ENCODE results near the gene EGF.

Gene EGF

GRCh38 chr4:109939190-109939589 lies 26.5 kb downstream of the EGF start:
- Histone ChIP-seq H3K9ac (ENCODE audit: low read length) (no peak overlapping the region), H3K27me3 (ENCODE audit: insufficient read depth, low read length) (no peaks in the 10 kb centered on the region), H3F3A (ENCODE audit: insufficient read depth, low read length) (no peaks in the 10 kb centered on the region), H3K4me1 (ENCODE audit: insufficient read depth, low read length, severe bottlenecking) (no peaks in the 10 kb centered on the region), H3K9me3 (ENCODE audit: low read length) (no peaks in the 10 kb centered on the region), H4K20me1 (ENCODE audit: insufficient read depth, low read length) (no peaks in the 10 kb centered on the region), H3K27ac (ENCODE audit: low read depth, low read length, poor library complexity, severe bottlenecking) (no peak overlapping the region), H3K79me2 (ENCODE audit: insufficient read depth, low read length) (no peaks in the 10 kb centered on the region), H3K9me2 (ENCODE audit: low read depth, low read length) (no peaks in the 10 kb centered on the region), H3K4me2 (ENCODE audit: low read length) (no peak overlapping the region), H2AFZ (ENCODE audit: low read length) (no peak overlapping the region), H3K36me3 (ENCODE audit: insufficient read depth, low read length) (no peaks in the 10 kb centered on the region), H3K4me3 (ENCODE audit: low read depth, low read length, poor library complexity, severe bottlenecking) (no peak overlapping the region)
- TF ChIP-seq CTCF (IDR thresholded peaks at IDR 0.05; ENCODE audit: low read length) (no peak), EZH2 (IDR thresholded peaks at IDR 0.05; ENCODE audit: borderline replicate concordance, low read length) (no peak)

- H3K79me2 ChIP-seq (ENCODE audit: insufficient read depth, low read length): no peaks in the 10 kb centered on the region
- H3K9me2 ChIP-seq (ENCODE audit: low read depth, low read length): no peaks in the 10 kb centered on the region
- H3K4me2 ChIP-seq (ENCODE audit: low read length): no peak overlapping the region
- no peak overlapping the region for H3K27ac ChIP-seq (ENCODE audit: low read depth, low read length, poor library complexity, severe bottlenecking)
- TF ChIP-seq EZH2 (IDR thresholded peaks at IDR 0.05; ENCODE audit: borderline replicate concordance, low read length): no peak
- TF ChIP-seq CTCF (IDR thresholded peaks at IDR 0.05; ENCODE audit: low read length): no peak
- H2AFZ ChIP-seq (ENCODE audit: low read length): no peak overlapping the region
- no peaks in the 10 kb centered on the region for H3K36me3 ChIP-seq (ENCODE audit: insufficient read depth, low read length)
- H3F3A ChIP-seq (ENCODE audit: insufficient read depth, low read length): no peaks in the 10 kb centered on the region
- H3K9me3 ChIP-seq (ENCODE audit: low read length): no peaks in the 10 kb centered on the region
- no peaks in the 10 kb centered on the region for H3K27me3 ChIP-seq (ENCODE audit: insufficient read depth, low read length)
- H3K9ac ChIP-seq (ENCODE audit: low read length): no peak overlapping the region
- H4K20me1 ChIP-seq (ENCODE audit: insufficient read depth, low read length): no peaks in the 10 kb centered on the region
- no peak overlapping the region for H3K4me3 ChIP-seq (ENCODE audit: low read depth, low read length, poor library complexity, severe bottlenecking)
- H3K4me1 ChIP-seq (ENCODE audit: insufficient read depth, low read length, severe bottlenecking): no peaks in the 10 kb centered on the region
Observed at GRCh38 chr4:109942292-109942926, 29.7 kb downstream of the EGF start.

GRCh38 chr4:109943745-109944144 lies 31.1 kb downstream of the EGF start:
- H3K4me1 ChIP-seq (ENCODE audit: insufficient read depth, low read length, severe bottlenecking): no peaks in the 10 kb centered on the region
- no peaks in the 10 kb centered on the region for H4K20me1 ChIP-seq (ENCODE audit: insufficient read depth, low read length)
- H3K27me3 ChIP-seq (ENCODE audit: insufficient read depth, low read length): no peaks in the 10 kb centered on the region
- H3K36me3 ChIP-seq (ENCODE audit: insufficient read depth, low read length): no peaks in the 10 kb centered on the region
- no peak overlapping the region for H3K4me2 ChIP-seq (ENCODE audit: low read length)
- no peak overlapping the region for H3K4me3 ChIP-seq (ENCODE audit: low read depth, low read length, poor library complexity, severe bottlenecking)
- H3K27ac ChIP-seq (ENCODE audit: low read depth, low read length, poor library complexity, severe bottlenecking): no peak overlapping the region
- H3K9me3 ChIP-seq (ENCODE audit: low read length): no peaks in the 10 kb centered on the region
- H3K9ac ChIP-seq (ENCODE audit: low read length): no peak overlapping the region
- H2AFZ ChIP-seq (ENCODE audit: low read length): no peak overlapping the region
- TF ChIP-seq EZH2 (IDR thresholded peaks at IDR 0.05; ENCODE audit: borderline replicate concordance, low read length): no peak
- TF ChIP-seq CTCF (IDR thresholded peaks at IDR 0.05; ENCODE audit: low read length): no peak
- no peaks in the 10 kb centered on the region for H3F3A ChIP-seq (ENCODE audit: insufficient read depth, low read length)
- H3K9me2 ChIP-seq (ENCODE audit: low read depth, low read length): no peaks in the 10 kb centered on the region
- no peaks in the 10 kb centered on the region for H3K79me2 ChIP-seq (ENCODE audit: insufficient read depth, low read length)

Data from OCI-LY1 (cell line).